HEK293 (cell line): Measurements from ENCODE around the gene C14orf132.

Experiments
- BCL11A ChIP-seq: fragments of 450-650 bp; formaldehyde crosslinking; IDR thresholded peaks from 2 replicates; pipeline ENCODE4 v1.5.1; 2016; ENCODE audit warnings: low read depth, missing biosample characterization, missing genetic modification characterization
- GLIS2 ChIP-seq: fragments of 450-650 bp; formaldehyde crosslinking; IDR thresholded peaks from 2 replicates; pipeline ENCODE4 v1.5.1; 2016; ENCODE audit warnings: missing biosample characterization, missing genetic modification characterization
- HIC1 ChIP-seq: fragments of 450-650 bp; formaldehyde crosslinking; IDR thresholded peaks from 2 replicates; pipeline ENCODE4 v1.5.1; 2016; ENCODE audit warnings: missing biosample characterization, missing genetic modification characterization
- REST ChIP-seq: fragments of 450-650 bp; formaldehyde crosslinking; IDR thresholded peaks from 2 replicates; pipeline ENCODE4 v1.5.1; 2016; ENCODE audit warnings: missing biosample characterization, missing genetic modification characterization
- SP2 ChIP-seq: fragments of 450-650 bp; formaldehyde crosslinking; IDR thresholded peaks from 2 replicates; pipeline ENCODE4 v1.5.1; 2016; ENCODE audit warnings: missing biosample characterization, missing genetic modification characterization
- ZBTB17 ChIP-seq: fragments of 450-650 bp; formaldehyde crosslinking; IDR thresholded peaks from 2 replicates; pipeline ENCODE4 v1.5.1; 2016; ENCODE audit warnings: missing biosample characterization, missing genetic modification characterization
- ZBTB26 ChIP-seq: fragments of 450-650 bp; formaldehyde crosslinking; optimal IDR thresholded peaks from 2 replicates; pipeline ENCODE3; 2016; ENCODE audit warnings: missing biosample characterization, mild to moderate bottlenecking, missing genetic modification characterization
- ZBTB7A ChIP-seq: fragments of 450-650 bp; formaldehyde crosslinking; IDR thresholded peaks from 2 replicates; pipeline ENCODE4 v1.5.1; 2016; ENCODE audit warnings: low read depth, missing biosample characterization, missing genetic modification characterization
- ZEB2 ChIP-seq: fragments of 450-650 bp; formaldehyde crosslinking; IDR thresholded peaks from 2 replicates; pipeline ENCODE4 v1.5.1; 2016; ENCODE audit warnings: missing biosample characterization, missing genetic modification characterization
- ZIC2 ChIP-seq: fragments of 450-650 bp; formaldehyde crosslinking; IDR thresholded peaks from 2 replicates; pipeline ENCODE4 v1.5.1; 2016; ENCODE audit warnings: missing biosample characterization, missing genetic modification characterization
- ZNF114 ChIP-seq: fragments of 450-650 bp; formaldehyde crosslinking; IDR thresholded peaks from 2 replicates; pipeline ENCODE4 v1.5.0; 2017; ENCODE audit warnings: missing biosample characterization, missing genetic modification characterization
- ZNF211 ChIP-seq: fragments of 450-650 bp; formaldehyde crosslinking; IDR thresholded peaks from 2 replicates; pipeline ENCODE4 v1.5.1; 2016; ENCODE audit warnings: low read depth, missing biosample characterization, missing genetic modification characterization
- ZNF239 ChIP-seq: fragments of 450-650 bp; formaldehyde crosslinking; IDR thresholded peaks from 2 replicates; pipeline ENCODE4 v1.5.1; 2016; ENCODE audit warnings: missing biosample characterization, missing genetic modification characterization
- ZNF302 ChIP-seq: fragments of 450-650 bp; formaldehyde crosslinking; IDR thresholded peaks from 2 replicates; pipeline ENCODE4 v1.5.1; 2016; ENCODE audit warnings: missing biosample characterization, missing genetic modification characterization, low read depth
- ZNF324 ChIP-seq: fragments of 450-650 bp; formaldehyde crosslinking; IDR thresholded peaks from 2 replicates; pipeline ENCODE4 v1.5.1; 2016; ENCODE audit warnings: missing biosample characterization, missing genetic modification characterization
- ZNF335 ChIP-seq: fragments of 450-650 bp; formaldehyde crosslinking; conservative IDR thresholded peaks from 2 replicates; pipeline ENCODE4 v1.5.1; 2016; ENCODE audit warnings: missing biosample characterization, missing genetic modification characterization
- ZNF394 ChIP-seq: fragments of 450-650 bp; formaldehyde crosslinking; IDR thresholded peaks from 2 replicates; pipeline ENCODE4 v1.5.1; 2016; ENCODE audit warnings: missing biosample characterization, missing genetic modification characterization, mild to moderate bottlenecking, moderate library complexity, borderline replicate concordance
- ZNF501 ChIP-seq: fragments of 450-650 bp; formaldehyde crosslinking; IDR thresholded peaks from 2 replicates; pipeline ENCODE4 v1.5.1; 2016; ENCODE audit warnings: missing biosample characterization, missing genetic modification characterization
- ZNF548 ChIP-seq: fragments of 450-650 bp; formaldehyde crosslinking; IDR thresholded peaks from 2 replicates; pipeline ENCODE4 v1.5.1; 2016; ENCODE audit warnings: missing biosample characterization, missing genetic modification characterization
- ZNF596 ChIP-seq: fragments of 450-650 bp; IDR thresholded peaks from 2 replicates; pipeline ENCODE4 v1.5.0; 2018; ENCODE audit warnings: missing biosample characterization, mild to moderate bottlenecking, missing genetic modification characterization, moderate library complexity
- ZNF621 ChIP-seq: fragments of 450-650 bp; formaldehyde crosslinking; IDR thresholded peaks from 2 replicates; pipeline ENCODE4 v1.5.1; 2017; ENCODE audit warnings: missing biosample characterization, missing genetic modification characterization
- ZNF645 ChIP-seq: fragments of 450-650 bp; formaldehyde crosslinking; IDR thresholded peaks from 2 replicates; pipeline ENCODE4; 2016; ENCODE audit warnings: missing biosample characterization, missing genetic modification characterization
- ZNF658 ChIP-seq: fragments of 450-650 bp; formaldehyde crosslinking; IDR thresholded peaks from 2 replicates; pipeline ENCODE4; 2016; ENCODE audit warnings: missing biosample characterization, missing genetic modification characterization
- ZNF707 ChIP-seq: fragments of 450-650 bp; formaldehyde crosslinking; IDR thresholded peaks from 2 replicates; pipeline ENCODE4 v1.5.1; 2016; ENCODE audit warnings: missing biosample characterization, missing genetic modification characterization
- ZNF776 ChIP-seq: fragments of 450-650 bp; formaldehyde crosslinking; IDR thresholded peaks from 2 replicates; pipeline ENCODE4 v1.5.0; 2017; ENCODE audit warnings: missing biosample characterization, missing genetic modification characterization, borderline replicate concordance
- ZNF843 ChIP-seq: fragments of 450-650 bp; formaldehyde crosslinking; IDR thresholded peaks from 2 replicates; pipeline ENCODE4 v1.5.1; 2016; ENCODE audit warnings: missing biosample characterization, missing genetic modification characterization
- ZSCAN18 ChIP-seq: fragments of 450-650 bp; formaldehyde crosslinking; IDR thresholded peaks from 2 replicates; pipeline ENCODE4 v1.5.1; 2016; ENCODE audit warnings: missing biosample characterization, missing genetic modification characterization
- TF ChIP-seq, protein P1 (sequence below): fragments of 450-650 bp; formaldehyde crosslinking; IDR thresholded peaks from 2 replicates; pipeline ENCODE4 v1.5.1; 2016; ENCODE audit warnings: missing biosample characterization, missing genetic modification characterization

Gene C14orf132

GRCh38 chr14:96037891-96038557 is 1.1 kb upstream of the C14orf132 start (continued):
- TF ChIP-seq ZSCAN18 (tag by site-specific recombination): 0 out of 2 replicates have a peak, but pooled peaks have one; percentile 61
- no peak for TF ChIP-seq ZNF707 (tag by site-specific recombination)
- TF ChIP-seq ZNF645 (tag by site-specific recombination): 0 out of 2 replicates have a peak, but pooled peaks have one; percentile 62
- TF ChIP-seq ZIC2 (tag by site-specific recombination): no peak
- no peak for TF ChIP-seq ZNF394 (tag by site-specific recombination)
- TF ChIP-seq ZEB2 (tag by site-specific recombination): no peak
- peak; percentile 55 for TF ChIP-seq GLIS2 (tag by site-specific recombination)
- TF ChIP-seq ZNF596 (tag by site-specific recombination): no peak
- TF ChIP-seq ZNF324 (tag by site-specific recombination): 0 out of 2 replicates have a peak, but pooled peaks have one; percentile 18
- TF ChIP-seq BCL11A (tag by site-specific recombination): peak; percentile 31; the same call in 1 of the 2 replicates
- TF ChIP-seq ZBTB7A: no peak
- TF ChIP-seq ZBTB17 (tag by site-specific recombination): peak; percentile 70; the same call in 1 of the 2 replicates
- TF ChIP-seq HIC1 (tag by site-specific recombination): no peak
- 0 out of 2 replicates have a peak, but pooled peaks have one; percentile 50 for TF ChIP-seq ZNF335 (tag by site-specific recombination)
- peak; percentile 58; the same call in 1 of the 2 replicates for TF ChIP-seq ZNF843 (tag by site-specific recombination)
- TF ChIP-seq, protein P1, sequence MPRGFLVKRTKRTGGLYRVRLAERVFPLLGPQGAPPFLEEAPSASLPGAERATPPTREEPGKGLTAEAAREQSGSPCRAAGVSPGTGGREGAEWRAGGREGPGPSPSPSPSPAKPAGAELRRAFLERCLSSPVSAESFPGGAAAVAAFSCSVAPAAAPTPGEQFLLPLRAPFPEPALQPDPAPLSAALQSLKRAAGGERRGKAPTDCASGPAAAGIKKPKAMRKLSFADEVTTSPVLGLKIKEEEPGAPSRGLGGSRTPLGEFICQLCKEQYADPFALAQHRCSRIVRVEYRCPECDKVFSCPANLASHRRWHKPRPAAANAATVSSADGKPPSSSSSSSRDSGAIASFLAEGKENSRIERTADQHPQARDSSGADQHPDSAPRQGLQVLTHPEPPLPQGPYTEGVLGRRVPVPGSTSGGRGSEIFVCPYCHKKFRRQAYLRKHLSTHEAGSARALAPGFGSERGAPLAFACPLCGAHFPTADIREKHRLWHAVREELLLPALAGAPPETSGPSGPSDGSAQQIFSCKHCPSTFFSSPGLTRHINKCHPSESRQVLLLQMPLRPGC: peak; percentile 11; the same call in 1 of the 2 replicates
- TF ChIP-seq ZNF501 (tag by site-specific recombination): peak; percentile 46; the same call in 1 of the 2 replicates
- no peak for TF ChIP-seq ZNF239 (tag by site-specific recombination)
- no peak for TF ChIP-seq ZNF658 (tag by site-specific recombination)
- TF ChIP-seq ZNF548 (tag by site-specific recombination): no peak
- no peak for TF ChIP-seq ZNF302 (tag by site-specific recombination)
- TF ChIP-seq REST (tag by site-specific recombination): peak; percentile 29; the same call in 1 of the 2 replicates
- TF ChIP-seq ZBTB26: peak; percentile 5
- TF ChIP-seq SP2 (tag by site-specific recombination): peak; percentile 96
- no peak for TF ChIP-seq ZNF114 (tag by site-specific recombination)
- no peak for TF ChIP-seq ZNF776
- TF ChIP-seq ZNF211 (tag by site-specific recombination): no peak
- TF ChIP-seq ZNF621 (tag by site-specific recombination): no peak
